ENCODE data around the gene CDK13.

The CDK13 gene

DNA sequence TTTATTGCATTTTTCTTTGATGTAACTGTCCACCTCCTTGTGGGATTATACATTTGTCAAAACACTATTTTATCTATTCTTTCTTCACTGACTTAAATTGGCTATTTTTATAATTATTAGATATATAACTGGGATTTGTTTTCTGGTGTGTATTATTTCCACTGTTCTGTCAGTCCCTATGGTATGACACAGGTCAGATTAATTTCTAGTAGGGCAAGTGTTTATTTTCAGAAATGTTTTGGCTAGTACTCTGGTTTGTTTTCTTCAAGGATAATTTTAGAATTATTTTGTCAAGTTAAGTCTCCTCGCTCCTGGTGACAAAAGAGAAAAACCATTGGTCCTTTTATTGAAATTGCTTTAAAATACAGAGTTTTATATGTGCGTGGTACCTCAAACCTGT is 93.1 kb downstream of the CDK13 start:
- no peak overlapping the region for H3K4me3 ChIP-seq (ENCODE audit: control insufficient read depth, low read depth, low read length)
- no peak for DNase-seq (ENCODE audit: low read depth)
- TF ChIP-seq, protein P1, sequence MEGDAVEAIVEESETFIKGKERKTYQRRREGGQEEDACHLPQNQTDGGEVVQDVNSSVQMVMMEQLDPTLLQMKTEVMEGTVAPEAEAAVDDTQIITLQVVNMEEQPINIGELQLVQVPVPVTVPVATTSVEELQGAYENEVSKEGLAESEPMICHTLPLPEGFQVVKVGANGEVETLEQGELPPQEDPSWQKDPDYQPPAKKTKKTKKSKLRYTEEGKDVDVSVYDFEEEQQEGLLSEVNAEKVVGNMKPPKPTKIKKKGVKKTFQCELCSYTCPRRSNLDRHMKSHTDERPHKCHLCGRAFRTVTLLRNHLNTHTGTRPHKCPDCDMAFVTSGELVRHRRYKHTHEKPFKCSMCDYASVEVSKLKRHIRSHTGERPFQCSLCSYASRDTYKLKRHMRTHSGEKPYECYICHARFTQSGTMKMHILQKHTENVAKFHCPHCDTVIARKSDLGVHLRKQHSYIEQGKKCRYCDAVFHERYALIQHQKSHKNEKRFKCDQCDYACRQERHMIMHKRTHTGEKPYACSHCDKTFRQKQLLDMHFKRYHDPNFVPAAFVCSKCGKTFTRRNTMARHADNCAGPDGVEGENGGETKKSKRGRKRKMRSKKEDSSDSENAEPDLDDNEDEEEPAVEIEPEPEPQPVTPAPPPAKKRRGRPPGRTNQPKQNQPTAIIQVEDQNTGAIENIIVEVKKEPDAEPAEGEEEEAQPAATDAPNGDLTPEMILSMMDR (conservative IDR thresholded peaks at IDR 0.05; ENCODE audit: control insufficient read depth, insufficient read depth, low read depth, low read length), result no peak

DNA sequence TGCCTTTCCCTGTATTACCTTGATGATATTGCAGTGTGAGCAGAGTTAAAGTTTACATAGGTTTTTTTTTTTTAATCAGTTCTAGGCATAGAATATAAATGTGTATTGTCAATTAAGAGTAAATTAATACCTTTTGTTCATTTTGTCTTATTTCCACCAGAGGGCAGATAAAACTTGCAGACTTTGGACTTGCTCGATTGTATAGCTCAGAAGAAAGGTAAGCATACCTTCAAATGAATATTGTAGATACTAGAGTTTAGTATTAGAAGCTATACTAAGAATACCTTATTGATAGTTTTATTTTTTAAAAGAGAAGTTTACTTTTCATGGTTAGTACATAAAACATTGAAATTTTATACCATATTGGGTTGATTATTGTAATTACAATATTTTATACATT is 97.6 kb downstream of the CDK13 start:
- no peak for DNase-seq (ENCODE audit: low read depth)
- H3K4me3 ChIP-seq (ENCODE audit: control insufficient read depth, low read depth, low read length), result no peak overlapping the region
- TF ChIP-seq, protein P1 (conservative IDR thresholded peaks at IDR 0.05; ENCODE audit: control insufficient read depth, insufficient read depth, low read depth, low read length), result peak; percentile 20

DNA sequence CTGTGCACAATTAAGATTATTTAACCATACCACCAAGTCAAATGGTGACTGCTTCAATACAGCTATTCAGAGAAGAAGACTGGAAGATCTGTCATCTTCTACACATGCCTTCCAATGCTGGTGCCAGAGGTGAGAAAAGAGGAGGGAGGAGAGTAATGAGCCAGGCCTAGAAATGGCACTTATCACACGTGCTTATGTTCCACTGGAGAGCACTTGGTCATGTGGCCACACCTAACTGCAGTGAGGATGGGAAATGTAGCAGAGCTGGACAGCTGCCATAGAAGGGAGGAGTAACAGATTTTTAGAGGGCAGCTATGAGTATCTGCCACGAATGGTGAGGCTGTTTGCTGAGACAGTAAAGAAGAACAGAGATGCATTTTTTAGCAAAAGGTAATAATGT is 107.2 kb downstream of the CDK13 start:
- DNase-seq (ENCODE audit: low read depth), result peak; percentile 64
- TF ChIP-seq, protein P1 (conservative IDR thresholded peaks at IDR 0.05; ENCODE audit: control insufficient read depth, insufficient read depth, low read depth, low read length), result no peak
- no peak overlapping the region for H3K4me3 ChIP-seq (ENCODE audit: control insufficient read depth, low read depth, low read length)

DNA sequence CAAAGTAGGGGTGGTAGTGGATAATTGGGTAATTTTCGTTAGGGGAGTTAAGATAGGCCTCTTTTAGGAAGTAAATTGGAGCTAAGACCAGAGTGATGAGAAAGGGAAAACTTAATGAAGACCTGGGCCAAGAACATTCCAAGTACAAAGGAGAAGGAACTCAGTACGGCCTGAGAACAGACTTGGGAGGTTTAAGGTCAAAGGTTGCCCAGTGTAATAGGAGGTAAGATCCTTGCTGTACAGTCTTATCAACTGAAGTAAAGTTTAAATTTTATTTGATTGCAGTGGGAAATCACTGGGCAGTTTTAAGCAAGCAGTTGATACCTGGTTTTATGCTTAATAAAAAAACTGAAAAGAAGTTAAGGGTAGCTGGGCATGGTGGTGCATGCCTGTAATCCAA is 108.0 kb downstream of the CDK13 start:
- no peak for DNase-seq (ENCODE audit: low read depth)
- no peak overlapping the region for H3K4me3 ChIP-seq (ENCODE audit: control insufficient read depth, low read depth, low read length)
- TF ChIP-seq, protein P1 (conservative IDR thresholded peaks at IDR 0.05; ENCODE audit: control insufficient read depth, insufficient read depth, low read depth, low read length), result no peak

DNA sequence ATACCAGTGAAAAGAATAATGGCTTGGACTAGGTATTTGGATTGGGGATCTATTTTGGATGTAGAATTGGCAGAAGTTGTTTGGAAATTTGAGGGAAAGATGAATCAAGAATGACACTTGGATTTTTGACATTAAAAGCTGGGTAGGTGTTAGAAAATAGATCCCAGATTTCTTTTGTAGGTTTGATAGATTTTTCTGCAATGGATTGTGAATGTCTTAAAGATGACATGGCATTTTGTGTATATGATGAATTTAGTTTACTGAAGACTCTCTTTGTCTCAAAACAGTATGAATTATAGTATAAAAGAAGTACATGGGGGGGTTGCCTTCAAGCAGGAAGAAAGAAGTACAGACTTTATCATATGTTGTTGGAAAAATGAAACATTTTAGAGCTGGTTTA is 108.6 kb downstream of the CDK13 start:
- peak; percentile 2 for DNase-seq (ENCODE audit: low read depth)
- no peak overlapping the region for H3K4me3 ChIP-seq (ENCODE audit: control insufficient read depth, low read depth, low read length)
- TF ChIP-seq, protein P1 (conservative IDR thresholded peaks at IDR 0.05; ENCODE audit: control insufficient read depth, insufficient read depth, low read depth, low read length), result no peak

DNA sequence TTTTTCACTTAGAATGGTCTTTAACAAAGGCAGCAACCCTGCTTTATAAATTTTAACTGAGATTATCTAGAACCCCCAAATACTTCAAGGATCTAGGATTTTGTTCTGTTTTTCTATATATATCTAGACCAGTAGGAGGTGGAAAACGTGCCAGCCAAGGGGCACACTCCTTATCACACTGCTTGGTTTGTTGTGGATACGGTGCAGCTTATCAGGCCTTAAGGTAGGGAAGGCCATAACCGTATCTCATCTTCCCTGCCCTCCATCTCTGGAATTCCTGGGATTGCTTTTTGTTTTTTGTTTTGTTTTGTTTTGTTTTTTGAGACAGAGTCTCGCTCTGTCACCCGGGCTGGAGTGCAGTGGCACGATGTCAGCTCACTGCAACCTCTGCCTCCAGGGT is 109.0 kb downstream of the CDK13 start:
- no peak overlapping the region for H3K4me3 ChIP-seq (ENCODE audit: control insufficient read depth, low read depth, low read length)
- TF ChIP-seq, protein P1 (conservative IDR thresholded peaks at IDR 0.05; ENCODE audit: control insufficient read depth, insufficient read depth, low read depth, low read length), result no peak
- no peak for DNase-seq (ENCODE audit: low read depth)

DNA sequence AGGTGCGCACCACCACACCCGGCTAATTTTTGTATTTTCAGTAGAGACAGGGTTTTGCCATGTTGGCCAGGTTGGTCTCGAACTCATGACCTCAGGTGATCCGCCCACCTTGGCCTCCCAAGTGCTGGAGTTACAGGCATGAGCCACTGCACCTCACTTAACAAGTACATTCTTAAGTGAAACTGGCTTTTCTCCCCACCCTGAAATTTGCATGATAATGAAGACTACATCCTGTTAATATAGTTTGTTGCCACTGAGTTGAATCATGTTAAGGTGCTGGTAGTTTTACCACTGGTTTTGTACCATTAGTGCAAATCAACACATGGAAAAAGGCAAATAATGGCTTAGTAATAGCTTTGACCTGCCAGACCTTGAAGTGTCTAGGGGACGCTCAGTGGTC is 122.2 kb downstream of the CDK13 start:
- TF ChIP-seq, protein P1 (conservative IDR thresholded peaks at IDR 0.05; ENCODE audit: control insufficient read depth, insufficient read depth, low read depth, low read length), result no peak
- no peak overlapping the region for H3K4me3 ChIP-seq (ENCODE audit: control insufficient read depth, low read depth, low read length)
- DNase-seq (ENCODE audit: low read depth), result no peak

Data from fibroblast of mammary gland (primary cell).